A673 (cell line): ENCODE data around the gene LILRA2. TPM values are rescaled to one million over a fixed set of nuclear protein-coding genes. Genes with fewer than 3 reads are reported as not detected.

ENCODE experiments used
- BruUV-seq: library from RNA; stranded (reverse); fragments of 400-500 nt; replicated peaks from 2 replicates; lab custom pipeline; 2021; lab: Mats Ljungman, UMichigan
- CTCF ChIA-PET: fragments of 300-600 bp; sonication (Branson Sonifier 250); formaldehyde crosslinking; loops from one replicate; lab custom pipeline; 2022; ENCODE audit warnings: antibody characterized with exemption; lab: Charles Lee
- POLR2A ChIA-PET: fragments of 300-600 bp; sonication (Branson Sonifier 250); formaldehyde crosslinking; loops from one replicate; lab custom pipeline; 2022; ENCODE audit warnings: antibody characterized with exemption; ENCODE audit not compliant: low non-redundant PET; lab: Charles Lee
- DNase-seq: peaks from one replicate; pipeline ENCODE4 v3.0.0-alpha.2; 2015; ENCODE audit warnings: low spot score
- H3K27ac ChIP-seq: fragments of 200-600 bp; sonication (generic); 2 replicates; pipeline ENCODE4 v1.5.1; 2016; ENCODE audit warnings: mixed run types, low read depth, mild to moderate bottlenecking, mixed read lengths, antibody characterized with exemption, low read length; ENCODE audit not compliant: poor library complexity, severe bottlenecking
- H3K27me3 ChIP-seq: fragments of 200-600 bp; sonication (generic); replicated peaks from 2 replicates; pipeline ENCODE4 v1.6.1; 2017; ENCODE audit warnings: mixed run types, low read depth, mild to moderate bottlenecking, mixed read lengths, antibody characterized with exemption, low read length; ENCODE audit not compliant: insufficient read depth, poor library complexity
- H3K36me3 ChIP-seq: fragments of 200-600 bp; sonication (generic); 2 replicates; pipeline ENCODE4 v1.6.1; 2016; ENCODE audit warnings: mixed run types, mild to moderate bottlenecking, mixed read lengths, antibody characterized with exemption, low read length; ENCODE audit not compliant: insufficient read depth, poor library complexity, severe bottlenecking
- H3K4me1 ChIP-seq: fragments of 200-600 bp; sonication (generic); 2 replicates; pipeline ENCODE4 v1.6.1; 2017; ENCODE audit warnings: mixed run types, mild to moderate bottlenecking, mixed read lengths, antibody characterized with exemption, low read length; ENCODE audit not compliant: insufficient read depth, poor library complexity, severe bottlenecking
- H3K4me3 ChIP-seq: fragments of 200-600 bp; sonication (generic); 2 replicates; pipeline ENCODE4 v1.5.1; 2016; ENCODE audit warnings: low read depth, mixed run types, mild to moderate bottlenecking, mixed read lengths, low read length; ENCODE audit not compliant: poor library complexity, severe bottlenecking
- H3K9me3 ChIP-seq: fragments of 200-600 bp; sonication (generic); 2 replicates; pipeline ENCODE4 v1.6.1; 2016; ENCODE audit warnings: mixed run types, low read depth, mild to moderate bottlenecking, mixed read lengths, antibody characterized with exemption, low read length; ENCODE audit not compliant: poor library complexity, severe bottlenecking
- CTCF ChIP-seq: fragments of 300-800, 200-600 bp; sonication (generic); conservative IDR thresholded peaks from 2 replicates; pipeline ENCODE4 v1.5.1; 2017; ENCODE audit warnings: low read depth, mild to moderate bottlenecking, antibody characterized with exemption, low read length, moderate library complexity, mixed read lengths
- EZH2 ChIP-seq: fragments of 200-600 bp; sonication (generic); IDR thresholded peaks from 2 replicates; pipeline ENCODE4 v1.6.1; 2017; ENCODE audit warnings: borderline replicate concordance, low read depth, mild to moderate bottlenecking, mixed read lengths, antibody characterized with exemption, low read length; ENCODE audit not compliant: poor library complexity, severe bottlenecking
- intact Hi-C: fragments of 100-400 bp; cut with micrococcal nuclease; formaldehyde crosslinking; loops from one replicate; pipeline ENCODE4 v1.10.0; 2022; ENCODE audit not compliant: unreplicated experiment
- total RNA-seq: library from RNA; stranded (reverse); gene quantifications from 2 replicates; pipeline ENCODE4 v1.2.3, GENCODE V29; 2021

Gene LILRA2
- total RNA-seq, 1 experiment from 2014 or later = not detected

GRCh38 chr19:54551293-54551692 lies 22.3 kb upstream of the LILRA2 start:
- Histone ChIP-seq H3K9me3 (no peaks in the 10 kb centered on the region), H3K4me3 (no peak overlapping the region), H3K36me3 (no peaks in the 10 kb centered on the region), H3K4me1 (no peaks in the 10 kb centered on the region), H3K27me3 (peaks cover 23% of the 10 kb centered on the region), H3K27ac (no peak overlapping the region)
- ChIA-PET CTCF (no interaction called here), POLR2A (no interaction called here)
- no peak for TF ChIP-seq EZH2
- intact Hi-C loops = no loop called here
- BruUV-seq = no TSS peak
- no peak for DNase-seq

GRCh38 chr19:54551950-54552912 lies 21.4 kb upstream of the LILRA2 start:
- DNase-seq = no peak
- Histone ChIP-seq H3K4me3 (no peak overlapping the region), H3K36me3 (no peaks in the 10 kb centered on the region), H3K9me3 (no peaks in the 10 kb centered on the region), H3K27me3 (peaks cover 20% of the 10 kb centered on the region), H3K4me1 (no peaks in the 10 kb centered on the region), H3K27ac (no peak overlapping the region)
- intact Hi-C loops = no loop called here
- no peak for TF ChIP-seq CTCF
- TF ChIP-seq EZH2 = no peak
- no TSS peak for BruUV-seq
- POLR2A ChIA-PET = no interaction called here
- CTCF ChIA-PET = no interaction called here

GRCh38 chr19:54552913-54553310 lies 20.7 kb upstream of the LILRA2 start:
- Histone ChIP-seq H3K27ac (no peak overlapping the region), H3K4me1 (no peaks in the 10 kb centered on the region), H3K9me3 (no peaks in the 10 kb centered on the region), H3K36me3 (no peaks in the 10 kb centered on the region), H3K4me3 (no peak overlapping the region), H3K27me3 (peaks cover 20% of the 10 kb centered on the region)
- intact Hi-C loops = no loop called here
- ChIA-PET POLR2A (no interaction called here), CTCF (no interaction called here)
- DNase-seq = no peak
- no TSS peak for BruUV-seq
- TF ChIP-seq CTCF = no peak
- TF ChIP-seq EZH2 = no peak

- Histone ChIP-seq H3K27me3 (peaks cover 21% of the 10 kb centered on the region), H3K4me1 (no peaks in the 10 kb centered on the region), H3K27ac (no peak overlapping the region), H3K9me3 (no peaks in the 10 kb centered on the region), H3K4me3 (no peak overlapping the region), H3K36me3 (no peaks in the 10 kb centered on the region)
- no TSS peak for BruUV-seq
- ChIA-PET POLR2A (no interaction called here), CTCF (no interaction called here)
- intact Hi-C loops = no loop called here
- no peak for DNase-seq
- TF ChIP-seq EZH2 (no peak), CTCF (no peak)
Measured at GRCh38 chr19:54554006-54554405, 19.6 kb upstream of the LILRA2 start.
